Smooth muscle cell (in vitro differentiated cells): ENCODE measurements around the gene FBXO11. TPM values are rescaled to one million over a fixed set of nuclear protein-coding genes. Genes with fewer than 3 reads are reported as not detected.

Experiments
- DNase-seq: peaks from one replicate; lab custom pipeline; 2025; ENCODE audit not compliant: unreplicated experiment; lab: John Stamatoyannopoulos, UW
- H2AFZ ChIP-seq: fragments of 200-600 bp; sonication (generic); 2 replicates; pipeline ENCODE4 v1.6.0; 2016; ENCODE audit warnings: antibody characterized with exemption, low read depth, mild to moderate bottlenecking
- H3F3A ChIP-seq: fragments of 200-600 bp; sonication (generic); 2 replicates; pipeline ENCODE4 v1.6.0; 2017; ENCODE audit warnings: antibody characterized with exemption, low read depth
- H3K27ac ChIP-seq: fragments of 200-600 bp; sonication (generic); 2 replicates; pipeline ENCODE4 v1.5.1; 2016; ENCODE audit warnings: low read depth, mild to moderate bottlenecking
- H3K27me3 ChIP-seq: fragments of 200-600 bp; sonication (generic); 2 replicates; pipeline ENCODE4 v1.6.1; 2016; ENCODE audit warnings: low read depth, mild to moderate bottlenecking
- H3K36me3 ChIP-seq: fragments of 200-600 bp; sonication (generic); 2 replicates; pipeline ENCODE4 v1.5.1; 2016; ENCODE audit warnings: low read depth
- H3K4me1 ChIP-seq: fragments of 200-600 bp; sonication (generic); 2 replicates; pipeline ENCODE4 v1.5.1; 2016; ENCODE audit warnings: low read depth
- H3K4me2 ChIP-seq: fragments of 200-600 bp; sonication (generic); 2 replicates; pipeline ENCODE4 v1.6.0; 2016; ENCODE audit warnings: mild to moderate bottlenecking
- H3K4me3 ChIP-seq: fragments of 200-600 bp; sonication (generic); 2 replicates; pipeline ENCODE4 v1.5.1; 2016; ENCODE audit warnings: mild to moderate bottlenecking
- H3K79me2 ChIP-seq: fragments of 200-600 bp; sonication (generic); 2 replicates; pipeline ENCODE4 v1.6.0; 2016; ENCODE audit warnings: low read depth, mild to moderate bottlenecking
- H3K9ac ChIP-seq: fragments of 200-600 bp; sonication (generic); 2 replicates; pipeline ENCODE4 v1.6.0; 2016; ENCODE audit warnings: low read depth
- H3K9me3 ChIP-seq: fragments of 200-600 bp; sonication (generic); replicated peaks from 2 replicates; pipeline ENCODE4 v1.5.1; 2016; ENCODE audit warnings: low read depth
- H4K20me1 ChIP-seq: fragments of 200-600 bp; sonication (generic); 2 replicates; pipeline ENCODE4 v1.6.0; 2016; ENCODE audit warnings: low read depth
- WGBS: methylation state at CpG from one replicate; pipeline ENCODE4 v1.1.7; 2016; ENCODE audit warnings: low lambda C conversion rate; 5-methylcytosine and 5-hydroxymethylcytosine counted together
- polyA plus RNA-seq: library from polyadenylated mRNA; unstranded; fragments of >200 nt; fragmentation: Nextera tagmentation; extraction: Ambion mirVana; gene quantifications from 2 replicates; pipeline ENCODE4 v1.2.1, GENCODE V29; 2016
- total RNA-seq: library from RNA; depleted of rRNA; stranded (reverse); fragments of >200 nt; gene quantifications from 2 replicates; pipeline ENCODE4 v1.2.3, GENCODE V29; 2014
- TF ChIP-seq, protein P1 (sequence below): fragments of 200-600 bp; sonication (generic); IDR thresholded peaks from 2 replicates; pipeline ENCODE4 v1.5.1; 2017; ENCODE audit warnings: borderline replicate concordance, mild to moderate bottlenecking, antibody characterized with exemption; ENCODE audit not compliant: insufficient read depth, poor library complexity, severe bottlenecking

The FBXO11 gene
- total and polyA plus RNA-seq, 2 experiments from 2014 or later, result 23.1 to 41.9 TPM

DNA sequence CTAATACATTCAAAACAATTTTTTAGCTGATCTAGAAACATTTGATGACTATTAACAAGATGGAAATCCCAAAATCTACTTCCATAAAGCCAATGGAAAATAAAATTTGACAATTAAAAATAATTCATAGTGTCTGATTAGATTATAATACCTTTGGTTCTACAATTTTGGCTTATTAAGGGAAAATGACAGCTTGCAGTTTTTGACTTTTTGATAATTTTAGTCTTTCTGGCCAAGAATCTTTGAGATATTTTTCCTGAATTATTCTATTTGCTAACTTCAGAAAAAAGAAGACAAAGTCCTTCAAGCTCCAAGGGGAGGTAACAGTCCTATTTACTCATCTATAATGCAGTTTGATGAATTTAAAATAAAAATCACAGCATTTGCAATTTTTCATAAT is 83.8 kb downstream of the FBXO11 start:
- H3K9ac ChIP-seq, result no peak overlapping the region
- TF ChIP-seq, protein P1, sequence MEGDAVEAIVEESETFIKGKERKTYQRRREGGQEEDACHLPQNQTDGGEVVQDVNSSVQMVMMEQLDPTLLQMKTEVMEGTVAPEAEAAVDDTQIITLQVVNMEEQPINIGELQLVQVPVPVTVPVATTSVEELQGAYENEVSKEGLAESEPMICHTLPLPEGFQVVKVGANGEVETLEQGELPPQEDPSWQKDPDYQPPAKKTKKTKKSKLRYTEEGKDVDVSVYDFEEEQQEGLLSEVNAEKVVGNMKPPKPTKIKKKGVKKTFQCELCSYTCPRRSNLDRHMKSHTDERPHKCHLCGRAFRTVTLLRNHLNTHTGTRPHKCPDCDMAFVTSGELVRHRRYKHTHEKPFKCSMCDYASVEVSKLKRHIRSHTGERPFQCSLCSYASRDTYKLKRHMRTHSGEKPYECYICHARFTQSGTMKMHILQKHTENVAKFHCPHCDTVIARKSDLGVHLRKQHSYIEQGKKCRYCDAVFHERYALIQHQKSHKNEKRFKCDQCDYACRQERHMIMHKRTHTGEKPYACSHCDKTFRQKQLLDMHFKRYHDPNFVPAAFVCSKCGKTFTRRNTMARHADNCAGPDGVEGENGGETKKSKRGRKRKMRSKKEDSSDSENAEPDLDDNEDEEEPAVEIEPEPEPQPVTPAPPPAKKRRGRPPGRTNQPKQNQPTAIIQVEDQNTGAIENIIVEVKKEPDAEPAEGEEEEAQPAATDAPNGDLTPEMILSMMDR, result no peak
- no peak overlapping the region for H3K4me3 ChIP-seq
- H3K27ac ChIP-seq, result no peak overlapping the region
- H3K36me3 ChIP-seq, result peaks cover 41% of the 10 kb centered on the region
- peaks cover 7% of the 10 kb centered on the region for H3F3A ChIP-seq
- no peaks in the 10 kb centered on the region for H3K9me3 ChIP-seq
- no peaks in the 10 kb centered on the region for H3K27me3 ChIP-seq
- peaks cover 8% of the 10 kb centered on the region for H3K79me2 ChIP-seq
- no peak overlapping the region for H2AFZ ChIP-seq
- H3K4me1 ChIP-seq, result no peaks in the 10 kb centered on the region
- H4K20me1 ChIP-seq, result no peaks in the 10 kb centered on the region
- H3K4me2 ChIP-seq, result no peak overlapping the region
- no peak for DNase-seq

DNA sequence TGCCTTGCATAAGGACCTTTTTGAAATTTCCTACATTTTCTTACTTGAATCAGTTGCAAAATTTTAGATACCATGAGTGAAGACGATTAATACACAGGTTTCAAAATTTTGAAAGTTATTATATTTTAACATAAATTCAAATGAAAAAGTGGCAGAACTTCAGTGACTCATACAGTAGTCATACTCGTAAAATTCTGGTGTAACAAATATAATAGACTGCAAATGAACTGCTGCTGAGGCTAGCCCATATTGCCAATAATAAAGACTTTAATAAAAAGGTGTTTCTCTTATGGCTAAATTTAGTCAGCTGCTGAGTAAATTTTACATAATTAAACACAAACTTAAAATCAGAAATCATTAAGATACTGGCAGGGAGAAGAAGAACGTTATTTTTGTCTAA is 86.5 kb downstream of the FBXO11 start:
- no peak for DNase-seq

DNA sequence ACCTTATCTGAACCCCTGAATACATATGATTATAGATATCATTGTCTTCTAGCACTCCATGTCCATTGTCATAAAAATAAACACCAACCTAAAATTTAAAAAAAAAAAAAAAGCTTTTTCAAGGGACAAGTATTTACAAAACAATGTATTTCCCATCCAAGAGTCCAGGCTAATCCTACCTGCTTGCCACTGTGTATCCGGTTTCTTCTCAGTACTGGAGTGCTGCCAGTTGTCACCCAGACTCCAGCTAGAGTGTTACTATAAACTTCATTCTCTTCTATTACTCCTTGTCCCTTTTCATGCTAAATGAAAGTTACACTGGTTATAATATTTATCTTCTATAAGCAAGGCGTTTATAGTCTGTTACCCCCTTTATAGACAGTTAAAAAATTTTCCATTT is 87.5 kb downstream of the FBXO11 start:
- H3K4me3 ChIP-seq, result no peak overlapping the region
- peaks cover 45% of the 10 kb centered on the region for H3K36me3 ChIP-seq

More for the DNA sequence above, 86.5 kb downstream of the FBXO11 start:
- H2AFZ ChIP-seq, result no peak overlapping the region
- WGBS, result 96% methylated on average over 3 of the region's 3 CpGs
- H3K9me3 ChIP-seq, result no peaks in the 10 kb centered on the region
- no peak overlapping the region for H3K9ac ChIP-seq
- H3K27me3 ChIP-seq, result no peaks in the 10 kb centered on the region
- H3K27ac ChIP-seq, result no peak overlapping the region
- no peaks in the 10 kb centered on the region for H3K4me1 ChIP-seq
- H3K4me2 ChIP-seq, result no peak overlapping the region
- H3K79me2 ChIP-seq, result peaks cover 8% of the 10 kb centered on the region
- peaks cover 7% of the 10 kb centered on the region for H3F3A ChIP-seq
- H3K36me3 ChIP-seq, result peaks cover 52% of the 10 kb centered on the region
- no peak overlapping the region for H3K4me3 ChIP-seq
- TF ChIP-seq, protein P1, result no peak
- no peaks in the 10 kb centered on the region for H4K20me1 ChIP-seq

DNA sequence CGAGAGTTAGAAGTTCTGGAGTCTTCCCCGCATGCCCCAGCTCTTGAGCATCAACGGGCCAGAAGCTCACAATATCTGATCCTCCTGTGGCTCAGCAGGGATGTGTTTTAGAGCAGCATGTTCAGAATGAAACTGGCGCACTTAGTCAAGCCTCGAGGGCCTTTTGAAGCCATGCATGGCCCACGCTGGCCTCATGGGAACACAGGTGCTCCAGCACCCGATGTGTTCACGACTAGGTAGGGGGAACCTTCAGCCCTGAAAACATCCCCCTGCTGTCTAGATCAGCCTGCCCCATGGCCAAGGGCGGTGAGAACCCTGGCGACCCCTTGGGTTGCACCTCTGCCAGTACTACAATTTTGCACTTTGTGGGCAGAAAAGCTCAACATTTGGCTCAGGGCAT is 90.5 kb downstream of the FBXO11 start:
- Histone ChIP-seq H4K20me1 (no peaks in the 10 kb centered on the region), H3K4me2 (no peak overlapping the region), H3K27ac (no peak overlapping the region), H3K4me3 (no peak overlapping the region), H3K9ac (no peak overlapping the region), H3K4me1 (no peaks in the 10 kb centered on the region), H2AFZ (no peak overlapping the region), H3K9me3 (no peaks in the 10 kb centered on the region), H3F3A (peaks cover 23% of the 10 kb centered on the region), H3K36me3 (peaks cover 45% of the 10 kb centered on the region), H3K79me2 (peaks cover 3% of the 10 kb centered on the region), H3K27me3 (no peaks in the 10 kb centered on the region)
- TF ChIP-seq, protein P1, result no peak
- no peak for DNase-seq
- WGBS, result 96% methylated on average over 10 of the region's 10 CpGs

More for the DNA sequence above, 87.5 kb downstream of the FBXO11 start:
- H3F3A ChIP-seq, result peaks cover 7% of the 10 kb centered on the region
- H3K27me3 ChIP-seq, result no peaks in the 10 kb centered on the region
- no peaks in the 10 kb centered on the region for H3K9me3 ChIP-seq
- TF ChIP-seq, protein P1, result no peak
- no peaks in the 10 kb centered on the region for H3K4me1 ChIP-seq
- DNase-seq, result no peak
- H3K27ac ChIP-seq, result no peak overlapping the region
- H3K9ac ChIP-seq, result no peak overlapping the region
- 96% methylated on average over 2 of the region's 2 CpGs for WGBS
- H3K79me2 ChIP-seq, result peaks cover 8% of the 10 kb centered on the region
- no peaks in the 10 kb centered on the region for H4K20me1 ChIP-seq
- no peak overlapping the region for H3K4me2 ChIP-seq
- H2AFZ ChIP-seq, result no peak overlapping the region
